ENCODE results near the gene PIK3R5. TPM values are rescaled to one million over a fixed set of nuclear protein-coding genes. Genes with fewer than 3 reads are reported as not detected.
"Not testable (repeated sequence)": the region's sequence is repeated elsewhere in the genome, so short reads cannot be mapped to it uniquely, and the experiment has no call there.

The PIK3R5 gene
- polyA plus RNA-seq, 1 donor = 1.3 TPM

- DNase-seq (ENCODE audit: low read depth) = no peak
These were observed 68.6 kb downstream of the PIK3R5 start for GRCh38 chr17:8896641-8897635.

- DNase-seq (ENCODE audit: low read depth) = no peak
These were observed 69.4 kb downstream of the PIK3R5 start for GRCh38 chr17:8896087-8896486.

- peak; percentile 47 for DNase-seq (ENCODE audit: low read depth)
These were observed 70.6 kb downstream of the PIK3R5 start for GRCh38 chr17:8894673-8895578.

GRCh38 chr17:8894202-8894671, 71.3 kb downstream of the PIK3R5 start:
- no peak for DNase-seq (ENCODE audit: low read depth)

- DNase-seq (ENCODE audit: low read depth) = no peak
These were observed 71.8 kb downstream of the PIK3R5 start for GRCh38 chr17:8893621-8894201.

GRCh38 chr17:8893059-8893458, 72.4 kb downstream of the PIK3R5 start:
- DNase-seq (ENCODE audit: low read depth) = no peak

- no peak for DNase-seq (ENCODE audit: low read depth)
These were observed 73.2 kb downstream of the PIK3R5 start for GRCh38 chr17:8892338-8892690.

GRCh38 chr17:8890671-8891070, 74.8 kb downstream of the PIK3R5 start:
- DNase-seq (ENCODE audit: low read depth) = no peak

GRCh38 chr17:8889458-8890210, 75.9 kb downstream of the PIK3R5 start:
- no peak for DNase-seq (ENCODE audit: low read depth)

GRCh38 chr17:8888704-8889302, 76.7 kb downstream of the PIK3R5 start:
- DNase-seq (ENCODE audit: low read depth) = no peak

GRCh38 chr17:8887834-8888703, 77.4 kb downstream of the PIK3R5 start:
- no peak for DNase-seq (ENCODE audit: low read depth)

GRCh38 chr17:8887301-8887700, 78.2 kb downstream of the PIK3R5 start:
- DNase-seq (ENCODE audit: low read depth) = no peak

GRCh38 chr17:8885967-8886684, 79.4 kb downstream of the PIK3R5 start:
- DNase-seq (ENCODE audit: low read depth) = no peak

- DNase-seq (ENCODE audit: low read depth) = not testable (repeated sequence)
These were observed 80.1 kb downstream of the PIK3R5 start for GRCh38 chr17:8885163-8885966.

- DNase-seq (ENCODE audit: low read depth) = no peak
These were observed 81.0 kb downstream of the PIK3R5 start for GRCh38 chr17:8884336-8884990.

- no peak for DNase-seq (ENCODE audit: low read depth)
These were observed 82.2 kb downstream of the PIK3R5 start for GRCh38 chr17:8883353-8883752.

GRCh38 chr17:8881606-8882005, 83.9 kb downstream of the PIK3R5 start:
- DNase-seq (ENCODE audit: low read depth) = no peak

GRCh38 chr17:8880466-8880865, 85.0 kb downstream of the PIK3R5 start:
- DNase-seq (ENCODE audit: low read depth) = no peak
